ENCODE data around the gene RNF39.
A peak's percentile ranks its signal among the peaks of the same experiment; 100 is the strongest.

Gene RNF39

DNA sequence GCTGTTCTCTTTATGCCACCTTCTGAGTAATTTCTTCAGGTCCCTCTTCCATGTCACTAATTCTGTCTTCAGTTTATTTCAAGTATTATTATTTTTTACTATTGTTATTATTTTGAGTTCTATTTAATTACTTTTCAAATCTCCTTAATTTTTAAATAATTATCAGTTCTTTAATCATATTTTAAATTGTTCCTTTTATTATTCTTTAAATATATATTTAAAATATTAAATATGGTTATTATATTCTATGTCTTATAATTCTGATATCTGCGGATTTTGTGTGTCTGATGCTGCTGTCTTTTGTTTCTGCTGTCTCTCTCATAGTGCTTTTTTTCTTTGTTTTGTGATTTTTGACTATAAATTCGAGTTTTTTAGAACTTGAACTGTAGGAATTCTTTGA, 12.3 kb downstream of the RNF39 start:
- TF ChIP-seq, protein P1, sequence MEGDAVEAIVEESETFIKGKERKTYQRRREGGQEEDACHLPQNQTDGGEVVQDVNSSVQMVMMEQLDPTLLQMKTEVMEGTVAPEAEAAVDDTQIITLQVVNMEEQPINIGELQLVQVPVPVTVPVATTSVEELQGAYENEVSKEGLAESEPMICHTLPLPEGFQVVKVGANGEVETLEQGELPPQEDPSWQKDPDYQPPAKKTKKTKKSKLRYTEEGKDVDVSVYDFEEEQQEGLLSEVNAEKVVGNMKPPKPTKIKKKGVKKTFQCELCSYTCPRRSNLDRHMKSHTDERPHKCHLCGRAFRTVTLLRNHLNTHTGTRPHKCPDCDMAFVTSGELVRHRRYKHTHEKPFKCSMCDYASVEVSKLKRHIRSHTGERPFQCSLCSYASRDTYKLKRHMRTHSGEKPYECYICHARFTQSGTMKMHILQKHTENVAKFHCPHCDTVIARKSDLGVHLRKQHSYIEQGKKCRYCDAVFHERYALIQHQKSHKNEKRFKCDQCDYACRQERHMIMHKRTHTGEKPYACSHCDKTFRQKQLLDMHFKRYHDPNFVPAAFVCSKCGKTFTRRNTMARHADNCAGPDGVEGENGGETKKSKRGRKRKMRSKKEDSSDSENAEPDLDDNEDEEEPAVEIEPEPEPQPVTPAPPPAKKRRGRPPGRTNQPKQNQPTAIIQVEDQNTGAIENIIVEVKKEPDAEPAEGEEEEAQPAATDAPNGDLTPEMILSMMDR (IDR thresholded peaks at IDR 0.05; ENCODE audit: low read depth, low read length) = no peak
- no peak overlapping the region for H3K4me3 ChIP-seq (ENCODE audit: low read depth, low read length)

DNA sequence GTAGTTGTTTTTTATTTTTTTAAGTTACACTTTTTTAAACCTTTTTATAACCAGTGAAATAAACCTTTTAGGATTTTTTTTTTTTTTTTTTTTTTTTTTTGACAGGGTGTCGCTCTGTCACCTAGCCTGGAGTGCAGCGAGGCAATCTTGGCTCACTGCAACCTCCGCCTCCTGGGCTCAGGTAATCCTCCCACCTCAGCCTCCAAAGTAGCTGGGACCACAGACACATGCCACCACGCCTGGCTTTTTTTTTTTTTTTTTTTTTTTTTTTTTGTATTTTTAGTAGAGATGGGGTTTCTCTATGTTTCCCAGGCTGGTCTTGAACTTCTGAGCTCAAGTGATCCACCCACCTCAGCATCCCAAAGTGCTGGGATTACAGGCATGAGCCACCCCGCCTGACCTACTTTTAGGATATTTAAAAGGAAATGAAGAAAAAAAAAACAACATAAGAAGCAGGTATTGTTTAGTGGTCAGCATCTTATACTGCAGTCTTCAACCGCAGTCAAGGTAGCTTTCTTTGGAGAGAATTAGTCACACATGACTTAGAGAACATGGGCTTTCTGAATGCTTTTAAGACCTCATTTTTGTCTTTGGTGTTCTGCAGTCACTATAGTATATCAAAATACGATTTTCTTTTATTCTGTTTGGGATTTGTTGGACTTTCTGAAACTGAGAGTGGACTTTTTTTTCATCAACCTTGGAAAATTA, 12.9 kb downstream of the RNF39 start:
- no peak overlapping the region for H3K4me3 ChIP-seq (ENCODE audit: low read depth, low read length)
- TF ChIP-seq, protein P1 (IDR thresholded peaks at IDR 0.05; ENCODE audit: low read depth, low read length) = no peak

DNA sequence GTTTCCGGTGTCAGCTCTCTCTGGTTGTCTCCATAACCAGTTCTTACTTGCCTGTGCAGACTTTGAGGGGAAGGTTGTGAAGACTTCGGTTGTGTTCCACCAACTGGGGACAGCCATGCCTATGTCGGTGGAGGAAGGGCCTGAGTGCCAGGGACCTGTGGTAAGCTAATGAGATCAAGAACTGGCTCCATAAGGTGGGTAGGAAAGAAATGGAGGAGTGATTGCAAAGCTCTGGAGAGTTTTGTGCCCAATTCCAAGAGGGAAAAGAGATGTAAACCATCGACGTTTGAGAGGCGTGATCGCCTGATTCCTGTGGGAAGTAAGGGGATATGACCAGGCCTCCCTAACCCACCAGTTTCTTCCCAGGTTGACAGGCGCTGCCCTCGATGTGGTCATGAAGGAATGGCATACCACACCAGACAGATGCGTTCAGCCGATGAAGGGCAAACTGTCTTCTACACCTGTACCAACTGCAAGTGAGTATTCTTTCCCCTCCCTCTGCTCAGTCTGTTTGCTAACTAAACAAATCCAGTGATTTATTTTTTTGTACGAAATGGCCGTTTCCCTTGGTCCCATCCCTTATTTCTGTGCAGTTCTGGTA, 13.6 kb downstream of the RNF39 start:
- TF ChIP-seq, protein P1 (IDR thresholded peaks at IDR 0.05; ENCODE audit: low read depth, low read length) = no peak
- peak overlapping the region; percentile 87 for H3K4me3 ChIP-seq (ENCODE audit: low read depth, low read length)

DNA sequence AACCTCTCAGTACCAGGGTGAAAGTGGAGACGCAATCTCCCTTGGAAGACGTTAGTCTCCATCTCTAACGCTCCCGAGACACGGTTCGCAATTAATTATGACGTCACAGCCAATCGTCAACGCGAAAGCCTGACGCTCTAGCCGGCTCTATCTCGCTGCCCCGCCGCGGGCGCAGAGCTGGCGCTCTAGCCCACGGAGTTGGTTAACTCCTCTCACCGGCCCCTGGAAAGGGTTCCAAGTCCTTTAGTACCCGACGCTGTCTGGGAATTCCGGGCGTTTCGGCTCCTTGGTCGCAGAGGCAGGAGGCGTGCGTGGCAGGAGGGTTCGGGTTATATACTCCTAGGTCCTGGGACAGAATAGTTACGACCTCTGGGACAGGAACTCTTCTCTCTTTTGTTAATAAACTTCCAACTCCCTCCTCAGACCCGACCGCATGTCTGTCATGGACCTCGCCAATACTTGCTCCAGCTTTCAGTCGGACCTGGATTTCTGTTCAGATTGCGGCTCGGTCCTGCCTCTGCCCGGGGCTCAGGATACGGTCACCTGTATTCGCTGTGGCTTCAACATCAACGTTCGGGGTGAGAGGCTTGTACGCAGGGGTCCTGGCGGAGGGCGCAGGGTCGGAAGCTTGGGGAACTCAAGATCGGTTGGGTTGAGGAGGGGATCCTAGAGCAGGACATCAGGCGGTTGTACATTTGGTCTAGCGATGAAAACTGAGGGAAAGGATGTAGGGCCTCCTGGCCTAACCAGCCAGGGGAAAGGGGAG, 14.3 kb downstream of the RNF39 start, which contains the start of gene POLR1H:
Gene POLR1H, plus strand, starts transcription at position 174 of the 766 bp plus-strand sequence. Its CDS starts 260 bp downstream, at position 434.
- TF ChIP-seq, protein P1 (IDR thresholded peaks at IDR 0.05; ENCODE audit: low read depth, low read length) = no peak
- peak within 1 kb of the TSS; percentile 87 for H3K4me3 ChIP-seq (ENCODE audit: low read depth, low read length)

DNA sequence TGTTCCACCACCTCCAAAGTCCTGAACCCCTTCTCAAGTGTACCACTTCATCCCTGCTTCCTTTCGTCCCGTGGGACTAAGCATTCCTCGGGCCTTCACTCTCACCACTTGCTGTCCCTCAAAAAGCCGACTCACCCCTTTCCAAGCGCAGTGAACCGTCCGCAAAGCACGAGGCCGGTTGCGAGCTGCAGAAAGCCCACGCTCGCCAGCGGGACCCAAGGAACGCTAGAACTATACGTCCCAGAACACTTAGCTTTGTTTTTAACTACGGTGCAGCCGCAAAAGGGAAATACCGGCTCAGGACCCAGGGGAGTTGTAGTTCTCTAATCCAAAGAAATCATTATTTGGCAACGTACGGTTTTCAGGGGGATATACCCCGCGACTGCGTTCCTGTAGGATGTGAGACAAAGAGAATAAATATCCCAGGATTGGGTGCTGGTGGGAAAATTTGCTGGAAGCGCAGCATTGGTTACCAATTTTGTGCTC, 14.9 kb downstream of the RNF39 start:
- TF ChIP-seq, protein P1 (IDR thresholded peaks at IDR 0.05; ENCODE audit: low read depth, low read length) = no peak
- H3K4me3 ChIP-seq (ENCODE audit: low read depth, low read length) = peak overlapping the region; percentile 87

DNA sequence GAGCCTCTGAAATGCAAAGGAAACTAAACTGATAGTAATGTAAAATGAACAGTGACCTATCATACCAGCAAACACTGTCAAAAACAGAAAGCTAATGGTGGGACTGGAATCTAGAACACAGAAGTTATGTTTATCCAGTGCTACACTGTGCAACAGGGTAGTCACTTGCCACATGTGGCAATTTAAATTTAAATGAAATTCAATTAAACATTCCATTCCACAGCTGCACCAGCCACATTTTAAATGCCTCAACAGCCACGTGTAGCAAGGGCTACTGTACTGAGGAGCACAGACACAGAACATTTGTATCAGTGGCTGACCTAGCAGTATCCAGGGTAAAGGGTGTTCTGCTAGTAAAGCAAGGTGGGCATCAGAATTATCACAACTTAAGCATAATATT, 20.1 kb downstream of the RNF39 start:
- TF ChIP-seq, protein P1 (IDR thresholded peaks at IDR 0.05; ENCODE audit: low read depth, low read length) = no peak

More for the DNA sequence above, 20.1 kb downstream of the RNF39 start:
- H3K4me3 ChIP-seq (ENCODE audit: low read depth, low read length) = no peak overlapping the region
